Esophagus muscularis mucosa (tissue), 4 donors: ENCODE measurements around the gene ERC2. TPM values are rescaled to one million over a fixed set of nuclear protein-coding genes. Genes with fewer than 3 reads are reported as not detected.

Experiments
- DNase-seq: peaks from one replicate; pipeline ENCODE4 v3.0.0-alpha.2; 2017; ENCODE audit errors: extremely low spot score
- H3K27ac ChIP-seq, 4 donors: fragments of 200-600 bp; sonication (generic); replicated peaks in 1 of 4; 1 replicate in 3 of 4; 2 replicates in 1 of 4; pipeline ENCODE4 v1.5.1; 2016 to 2019; ENCODE audit warnings: mild to moderate bottlenecking in 1 of 4
- H3K27me3 ChIP-seq, 4 donors: fragments of 200-600 bp; sonication (generic); one replicate each; pipeline versions ENCODE4 v1.5.1 to v1.6.0; 2016 to 2019
- H3K36me3 ChIP-seq, 4 donors: fragments of 200-600 bp; sonication (generic); one replicate each; pipeline ENCODE4 v1.5.1; 2016 to 2019
- H3K4me1 ChIP-seq, 4 donors: fragments of 200-600 bp; sonication (generic); one replicate each; pipeline ENCODE4 v1.5.1; 2016 to 2019
- H3K4me3 ChIP-seq, 4 donors: fragments of 200-600 bp; sonication (generic); 1 replicate in 2 of 4; 2 replicates in 2 of 4; pipeline ENCODE4 v1.5.1; 2016 to 2019; ENCODE audit warnings: mild to moderate bottlenecking in 4 of 4, moderate library complexity in 1 of 4
- H3K9me3 ChIP-seq, 4 donors: fragments of 200-600 bp; sonication (generic); 1 replicate in 3 of 4; 2 replicates in 1 of 4; pipeline ENCODE4 v1.5.1; 2016 to 2019
- CTCF ChIP-seq, 3 experiments: fragments of 200-600 bp in 2 of 3; fragments of 450-650 bp in 1 of 3; sonication (generic) in 2 of 3; IDR thresholded peaks; one replicate each; pipeline ENCODE4 v1.5.1; 2017 to 2019; ENCODE audit warnings: antibody characterized with exemption in 3 of 3, mild to moderate bottlenecking in 2 of 3, moderate library complexity in 1 of 3
- EP300 ChIP-seq: sonication (generic); formaldehyde crosslinking; IDR thresholded peaks from one replicate; pipeline ENCODE4 v1.6.1; 2017; ENCODE audit warnings: antibody characterized with exemption
- POLR2A ChIP-seq: fragments of 450-650 bp; IDR thresholded peaks from one replicate; pipeline ENCODE4 v1.6.1; 2017; ENCODE audit warnings: antibody characterized with exemption, moderate library complexity, mild to moderate bottlenecking, low read depth
- POLR2AphosphoS5 ChIP-seq, 2 donors: sonication (generic); formaldehyde crosslinking; IDR thresholded peaks; one replicate each; pipeline ENCODE4 v1.6.1; 2017; ENCODE audit warnings: antibody characterized with exemption in 2 of 2
- WGBS: methylation state at CpG from one replicate; pipeline ENCODE4 v1.1.5; 2018; 5-methylcytosine and 5-hydroxymethylcytosine counted together
- intact Hi-C: fragments of 100-400 bp; cut with DNase I; formaldehyde crosslinking; loops from one replicate; pipeline ENCODE4 v1.15.1; 2023
- total RNA-seq, 4 donors: library from RNA; depleted of rRNA; stranded (reverse); fragments of >200 nt; gene quantifications; one replicate each; pipeline versions ENCODE4 v1.1.0 to v1.2.1, GENCODE V29; 2016

Gene ERC2
- total RNA-seq, 4 donors from 2014 or later = 0.42 to 2.0 (median 1.5) TPM

- intact Hi-C loops = no loop called here
- Histone ChIP-seq H3K36me3 (no peaks in the 10 kb centered on the region), H3K4me1 (no peaks in the 10 kb centered on the region), H3K4me3 (no peak overlapping the region), H3K27ac (no peak overlapping the region), H3K27me3 (no peaks in the 10 kb centered on the region), H3K9me3 (no peaks in the 10 kb centered on the region)
- 70% methylated on average over 5 of the region's 5 CpGs for WGBS
- no peak for TF ChIP-seq CTCF (IDR thresholded peaks at IDR 0.05)
- TF ChIP-seq POLR2A = no peak
- no peak for TF ChIP-seq POLR2AphosphoS5 (IDR thresholded peaks at IDR 0.05)
- TF ChIP-seq EP300 = no peak
- DNase-seq = no peak
These were observed 731.1 kb downstream of the ERC2 start for GRCh38 chr3:55737186-55737585.

GRCh38 chr3:55735976-55736375 is 732.3 kb downstream of the ERC2 start:
- Histone ChIP-seq H3K9me3 (no peaks in the 10 kb centered on the region), H3K36me3 (no peaks in the 10 kb centered on the region), H3K4me3 (no peak overlapping the region), H3K4me1 (no peaks in the 10 kb centered on the region), H3K27me3 (no peaks in the 10 kb centered on the region), H3K27ac (no peak overlapping the region)
- no peak for DNase-seq
- TF ChIP-seq EP300 = no peak
- TF ChIP-seq POLR2A = no peak
- TF ChIP-seq POLR2AphosphoS5 (IDR thresholded peaks at IDR 0.05) = no peak
- TF ChIP-seq CTCF (IDR thresholded peaks at IDR 0.05) = no peak
- WGBS = 85% methylated on average over 3 of the region's 3 CpGs
- intact Hi-C loops = no loop called here

- DNase-seq = no peak
- Histone ChIP-seq H3K4me3 (no peak overlapping the region), H3K4me1 (no peaks in the 10 kb centered on the region), H3K36me3 (no peaks in the 10 kb centered on the region), H3K27ac (no peak overlapping the region), H3K9me3 (no peaks in the 10 kb centered on the region), H3K27me3 (no peaks in the 10 kb centered on the region)
- intact Hi-C loops = no loop called here
- 66% methylated on average over 3 of the region's 3 CpGs for WGBS
- TF ChIP-seq CTCF (IDR thresholded peaks at IDR 0.05) (no peak), EP300 (no peak), POLR2A (no peak), POLR2AphosphoS5 (IDR thresholded peaks at IDR 0.05) (no peak)
These were observed 736.5 kb downstream of the ERC2 start for GRCh38 chr3:55731741-55732140.

GRCh38 chr3:55729546-55729945 is 738.7 kb downstream of the ERC2 start:
- intact Hi-C loops = no loop called here
- Histone ChIP-seq H3K36me3 (no peaks in the 10 kb centered on the region), H3K27ac (no peak overlapping the region), H3K4me1 (peaks cover 0 to 14% (median 11%) of the 10 kb centered on the region in 4 donors), H3K9me3 (no peaks in the 10 kb centered on the region), H3K4me3 (no peak overlapping the region), H3K27me3 (no peaks in the 10 kb centered on the region)
- peak; percentile 62 for DNase-seq
- WGBS = 81% methylated on average over 7 of the region's 7 CpGs
- TF ChIP-seq POLR2A = no peak
- TF ChIP-seq POLR2AphosphoS5 (IDR thresholded peaks at IDR 0.05) = no peak
- TF ChIP-seq EP300 = no peak
- no peak for TF ChIP-seq CTCF (IDR thresholded peaks at IDR 0.05)

GRCh38 chr3:55728461-55729100 is 739.7 kb downstream of the ERC2 start:
- Histone ChIP-seq H3K36me3 (no peaks in the 10 kb centered on the region), H3K27me3 (no peaks in the 10 kb centered on the region), H3K4me1 (peaks cover 0 to 21% (median 12%) of the 10 kb centered on the region in 4 donors), H3K9me3 (no peaks in the 10 kb centered on the region), H3K4me3 (no peak overlapping the region), H3K27ac (no peak overlapping the region)
- TF ChIP-seq POLR2A (no peak), CTCF (IDR thresholded peaks at IDR 0.05) (no peak), POLR2AphosphoS5 (IDR thresholded peaks at IDR 0.05) (no peak), EP300 (no peak)
- 93% methylated on average over 5 of the region's 5 CpGs for WGBS
- intact Hi-C loops = no loop called here
- DNase-seq = peak; percentile 74
